Transverse colon (tissue), 4 donors: ENCODE results near the gene ATP6V1C2. TPM values are rescaled to one million over a fixed set of nuclear protein-coding genes. Genes with fewer than 3 reads are reported as not detected.

Experiments
- DNase-seq: peaks from one replicate; pipeline ENCODE4 v3.0.0-alpha.2; 2019
- H3K27ac ChIP-seq, 4 donors: fragments of 200-600 bp; sonication (generic); 2 replicates each; pipeline ENCODE4 v1.5.1; 2016 to 2018; ENCODE audit warnings: inconsistent platforms in 4 of 4
- H3K27me3 ChIP-seq: fragments of 200-600 bp; sonication (generic); 2 replicates; pipeline ENCODE4 v1.5.1; 2017; ENCODE audit warnings: inconsistent platforms
- H3K36me3 ChIP-seq, 4 donors: fragments of 200-600 bp; sonication (generic); 2 replicates each; pipeline ENCODE4 v1.5.1; 2017 to 2019; ENCODE audit warnings: inconsistent platforms in 4 of 4
- H3K4me1 ChIP-seq, 4 donors: fragments of 200-600 bp; sonication (generic); 2 replicates each; pipeline ENCODE4 v1.5.1; 2017 to 2020; ENCODE audit warnings: inconsistent platforms in 4 of 4
- H3K4me3 ChIP-seq, 4 donors: fragments of 200-600 bp; sonication (generic); 1 replicate in 1 of 4; 2 replicates in 3 of 4; pipeline versions ENCODE4 v1.5.1 to v1.6.1; 2017 to 2019; ENCODE audit warnings: inconsistent platforms in 4 of 4
- H3K9me3 ChIP-seq, 2 donors: fragments of 200-600 bp; sonication (generic); 2 replicates each; pipeline ENCODE4 v1.5.1; 2017 to 2019; ENCODE audit warnings: inconsistent platforms in 2 of 2
- CTCF ChIP-seq, 5 experiments: fragments of 200-600 bp in 3 of 5; fragments of 450-650 bp in 2 of 5; sonication (generic) in 3 of 5; IDR thresholded peaks; 1 replicate in 2 of 5; 2 replicates in 3 of 5; pipeline ENCODE4 v1.5.1; 2016 to 2017; ENCODE audit warnings: antibody characterized with exemption in 5 of 5, inconsistent platforms in 3 of 5, mild to moderate bottlenecking in 2 of 5, moderate library complexity in 1 of 5
- EP300 ChIP-seq: sonication (generic); formaldehyde crosslinking; IDR thresholded peaks from one replicate; pipeline ENCODE4 v1.6.1; 2017; ENCODE audit warnings: antibody characterized with exemption, low read depth
- POLR2A ChIP-seq: fragments of 450-650 bp; IDR thresholded peaks from one replicate; pipeline ENCODE4 v1.6.1; 2016; ENCODE audit warnings: antibody characterized with exemption, mild to moderate bottlenecking, moderate library complexity
- POLR2AphosphoS5 ChIP-seq, 3 donors: sonication (generic); formaldehyde crosslinking; IDR thresholded peaks; one replicate each; pipeline ENCODE4 v1.6.1; 2016; ENCODE audit warnings: antibody characterized with exemption in 3 of 3
- WGBS, 2 donors: methylation state at CpG; one replicate each; pipeline ENCODE4 v1.1.5; 2018; ENCODE audit warnings: low coverage in 1 of 2; 5-methylcytosine and 5-hydroxymethylcytosine counted together
- in situ Hi-C, 4 donors: fragments of 200-750 bp; cut with MboI; loops; one replicate each; pipeline versions ENCODE4 v1.15.0 to v1.15.1; 2017; ENCODE audit warnings: low sequenced_read_pairs in 3 of 4, low pct_ligation_motif_present in 1 of 4, low pct_unique_long_range_greater_than_20kb in 1 of 4
- intact Hi-C: fragments of 100-400 bp; cut with DNase I; formaldehyde crosslinking; loops from one replicate; pipeline ENCODE4 v1.15.1; 2023; ENCODE audit warnings: low total_unique reads
- total RNA-seq, 4 donors: library from RNA; depleted of rRNA; stranded (reverse); fragments of >200 nt; gene quantifications; one replicate each; pipeline ENCODE4 v1.1.0, GENCODE V29; 2016

The ATP6V1C2 gene
- total RNA-seq, 4 donors from 2014 or later, result 0.48 to 43.0 (median 1.2) TPM

- Histone ChIP-seq H3K27me3 (no peaks in the 10 kb centered on the region), H3K36me3 (no peaks in the 10 kb centered on the region), H3K4me1 (no peaks in the 10 kb centered on the region), H3K9me3 (no peaks in the 10 kb centered on the region), H3K27ac (no peak overlapping the region), H3K4me3 (no peak overlapping the region)
- 70 to 100% methylated on average over 1 to 4 of the region's 4 CpGs for WGBS, 2 donors
- DNase-seq, result no peak
- in situ Hi-C loops (no loop called here), intact Hi-C loops (no loop called here)
- TF ChIP-seq POLR2AphosphoS5 (IDR thresholded peaks at IDR 0.05) (no peak), CTCF (IDR thresholded peaks at IDR 0.05) (no peak), EP300 (no peak), POLR2A (no peak)
These were observed 21.2 kb upstream of the ATP6V1C2 start for GRCh38 chr2:10700078-10700803.

GRCh38 chr2:10704034-10704594, 17.3 kb upstream of the ATP6V1C2 start:
- Histone ChIP-seq H3K4me1 (no peaks in the 10 kb centered on the region), H3K4me3 (no peak overlapping the region), H3K27me3 (peaks cover 5% of the 10 kb centered on the region), H3K9me3 (no peaks in the 10 kb centered on the region), H3K27ac (no peak overlapping the region), H3K36me3 (no peaks in the 10 kb centered on the region)
- no peak for TF ChIP-seq POLR2A
- TF ChIP-seq EP300, result no peak
- TF ChIP-seq CTCF (IDR thresholded peaks at IDR 0.05), result no peak
- no peak for TF ChIP-seq POLR2AphosphoS5 (IDR thresholded peaks at IDR 0.05)
- in situ Hi-C loops, result no loop called here
- WGBS, 2 donors, result 94 to 95% methylated on average over 3 to 9 of the region's 9 CpGs
- intact Hi-C loops, result no loop called here
- DNase-seq, result no peak

GRCh38 chr2:10706033-10706432, 15.4 kb upstream of the ATP6V1C2 start:
- 93 to 96% methylated on average over 3 to 5 of the region's 5 CpGs for WGBS, 2 donors
- Histone ChIP-seq H3K4me1 (no peaks in the 10 kb centered on the region), H3K27ac (no peak overlapping the region), H3K4me3 (no peak overlapping the region), H3K9me3 (no peaks in the 10 kb centered on the region), H3K36me3 (no peaks in the 10 kb centered on the region), H3K27me3 (peaks cover 15% of the 10 kb centered on the region)
- intact Hi-C loops (no loop called here), in situ Hi-C loops (no loop called here)
- TF ChIP-seq POLR2A (no peak), POLR2AphosphoS5 (IDR thresholded peaks at IDR 0.05) (no peak), EP300 (no peak), CTCF (IDR thresholded peaks at IDR 0.05) (no peak)
- DNase-seq, result no peak

- TF ChIP-seq POLR2AphosphoS5 (IDR thresholded peaks at IDR 0.05) (no peak), POLR2A (no peak), EP300 (no peak), CTCF (IDR thresholded peaks at IDR 0.05) (no peak)
- in situ Hi-C loops, result no loop called here
- H3K9me3 ChIP-seq, result no peaks in the 10 kb centered on the region
- no peaks in the 10 kb centered on the region for H3K4me1 ChIP-seq
- no peak overlapping the region for H3K4me3 ChIP-seq
- 67 to 74% methylated on average over 4 to 10 of the region's 10 CpGs for WGBS, 2 donors
- no peak for DNase-seq
- no peak overlapping the region for H3K27ac ChIP-seq
- intact Hi-C loops, result no loop called here
- peaks cover 23% of the 10 kb centered on the region for H3K27me3 ChIP-seq
- no peaks in the 10 kb centered on the region for H3K36me3 ChIP-seq
These were observed 13.6 kb upstream of the ATP6V1C2 start for GRCh38 chr2:10707831-10708230.
